ENCODE measurements around the gene ARHGEF1.

- TF ChIP-seq EZH2 (IDR thresholded peaks at IDR 0.05; ENCODE audit: borderline replicate concordance, low read length), result no peak
- no peak for TF ChIP-seq CTCF (conservative IDR thresholded peaks at IDR 0.05 in 1 of 2, IDR thresholded peaks at IDR 0.05 in 1 of 2; ENCODE audit: extremely low read depth in 1 of 2, insufficient read depth in 1 of 2, low read depth in 1 of 2, low read length in 2 of 2)
These were observed 15.3 kb downstream of the ARHGEF1 start for GRCh38 chr19:41898235-41898634.
